HepG2 (cell line): ENCODE results near the gene CHPF. TPM values are rescaled to one million over a fixed set of nuclear protein-coding genes. Genes with fewer than 3 reads are reported as not detected.
A peak's percentile ranks its signal among the peaks of the same experiment; 100 is the strongest.

Experiments
- ASH2L ChIP-seq: fragments of 300-600, 200-600 bp; sonication (generic); IDR thresholded peaks from 2 replicates; pipeline ENCODE4 v1.7.0; 2017; ENCODE audit warnings: low read depth, mild to moderate bottlenecking, moderate library complexity, mixed read lengths, low read length; ENCODE audit not compliant: insufficient read length
- CCAR2 ChIP-seq: fragments of 200-400 bp; formaldehyde crosslinking; optimal IDR thresholded peaks from 2 replicates; pipeline ENCODE3; 2018; ENCODE audit warnings: low read depth, mild to moderate bottlenecking, low read length, moderate library complexity
- CHCHD3 ChIP-seq: sonication (generic); formaldehyde crosslinking; IDR thresholded peaks from 2 replicates; pipeline ENCODE4 v1.8.0; 2022; ENCODE audit warnings: mild to moderate bottlenecking, missing genetic modification reagents, moderate library complexity
- CREM ChIP-seq, 2 experiments: sonication (generic) in 1 of 2; formaldehyde crosslinking in 1 of 2; IDR thresholded peaks; 2 replicates each; pipeline versions ENCODE4 v1.4.0 to v1.6.1; 2016 to 2020; ENCODE audit warnings: antibody characterized with exemption in 1 of 2, mild to moderate bottlenecking in 1 of 2, missing genetic modification reagents in 1 of 2
- HNRNPLL ChIP-seq: fragments of 200-400 bp; formaldehyde crosslinking; IDR thresholded peaks from 2 replicates; pipeline ENCODE4 v1.6.1; 2017; ENCODE audit warnings: mild to moderate bottlenecking, low read depth, low read length; ENCODE audit not compliant: poor library complexity, severe bottlenecking
- IKZF4 ChIP-seq: sonication (generic); formaldehyde crosslinking; IDR thresholded peaks from 2 replicates; pipeline ENCODE4 v1.5.1; 2020; ENCODE audit warnings: borderline replicate concordance, mild to moderate bottlenecking, low read depth, missing genetic modification reagents; ENCODE audit errors: not compliant biosample characterization
- JUN ChIP-seq: sonication (generic); formaldehyde crosslinking; IDR thresholded peaks from 2 replicates; pipeline ENCODE4 v1.4.0; 2020; ENCODE audit warnings: mild to moderate bottlenecking, missing genetic modification reagents
- KAT7 ChIP-seq: IDR thresholded peaks from 2 replicates; pipeline ENCODE4 v1.6.1; 2018; ENCODE audit warnings: borderline replicate concordance, missing compliant biosample characterization
- MTF1 ChIP-seq: sonication (generic); formaldehyde crosslinking; IDR thresholded peaks from 2 replicates; pipeline ENCODE4 v1.5.0; 2020; ENCODE audit warnings: missing genetic modification reagents
- MTF2 ChIP-seq: sonication (generic); formaldehyde crosslinking; IDR thresholded peaks from 2 replicates; pipeline ENCODE4 v1.5.0; 2020; ENCODE audit warnings: missing genetic modification reagents, borderline replicate concordance
- MXD4 ChIP-seq: IDR thresholded peaks from 2 replicates; pipeline ENCODE4 v1.6.1; 2016; ENCODE audit warnings: mild to moderate bottlenecking, missing biosample characterization, missing genetic modification reagents
- NAIF1 ChIP-seq: sonication (generic); formaldehyde crosslinking; IDR thresholded peaks from 2 replicates; pipeline ENCODE4 v1.5.0; 2020; ENCODE audit warnings: mild to moderate bottlenecking, missing genetic modification reagents, borderline replicate concordance
- NR3C1 ChIP-seq: sonication (generic); formaldehyde crosslinking; IDR thresholded peaks from 2 replicates; pipeline ENCODE4 v1.4.0; 2020; ENCODE audit warnings: missing genetic modification reagents
- ZNF124 ChIP-seq: sonication (generic); formaldehyde crosslinking; IDR thresholded peaks from 2 replicates; pipeline ENCODE4 v1.4.0; 2020; ENCODE audit warnings: missing genetic modification reagents
- ZNF224 ChIP-seq: sonication (generic); formaldehyde crosslinking; IDR thresholded peaks from 2 replicates; pipeline ENCODE4 v1.5.0; 2020; ENCODE audit warnings: mild to moderate bottlenecking, missing genetic modification reagents
- ZNF547 ChIP-seq: sonication (generic); formaldehyde crosslinking; IDR thresholded peaks from 2 replicates; pipeline ENCODE4 v1.5.1; 2020; ENCODE audit warnings: mild to moderate bottlenecking, missing genetic modification reagents
- ZNF614 ChIP-seq: IDR thresholded peaks from 2 replicates; pipeline ENCODE4 v1.6.1; 2018; ENCODE audit warnings: missing biosample characterization, missing genetic modification reagents, inconsistent platforms, borderline replicate concordance
- ZNF670 ChIP-seq: sonication (generic); formaldehyde crosslinking; IDR thresholded peaks from 2 replicates; pipeline ENCODE4 v1.8.0; 2022; ENCODE audit warnings: mild to moderate bottlenecking, missing genetic modification reagents, borderline replicate concordance
- ZNF703 ChIP-seq: sonication (generic); formaldehyde crosslinking; IDR thresholded peaks from 2 replicates; pipeline ENCODE4 v1.5.1; 2020; ENCODE audit warnings: missing genetic modification reagents, mild to moderate bottlenecking, moderate library complexity, borderline replicate concordance
- ZNF772 ChIP-seq: sonication (generic); formaldehyde crosslinking; IDR thresholded peaks from 2 replicates; pipeline ENCODE4 v1.5.0; 2020; ENCODE audit warnings: mild to moderate bottlenecking, missing genetic modification reagents
- ZNF777 ChIP-seq: sonication (generic); formaldehyde crosslinking; IDR thresholded peaks from 2 replicates; pipeline ENCODE4 v1.4.0; 2020; ENCODE audit warnings: missing genetic modification reagents
- polyA plus RNA-seq, 8 experiments: library from polyadenylated mRNA; depleted of rRNA in 3 of 8; stranded (reverse) in 7 of 8; unstranded in 1 of 8; fragments of >200 nt; fragmentation: Illumina TruSeq in 4 of 8; extraction: Trizol in 4 of 8; gene quantifications; 2 replicates each; pipeline versions ENCODE4 v1.2.1 to v1.2.3, GENCODE V29; 2011 to 2016; ENCODE audit warnings: low read depth in 4 of 8, missing spikeins in 1 of 8, mixed read lengths in 1 of 8; ENCODE audit not compliant: insufficient read depth in 1 of 8
- total RNA-seq, 5 experiments: library from RNA; depleted of rRNA; stranded (reverse); fragments of >200 nt; fragmentation: Illumina TruSeq; extraction: Trizol; gene quantifications; 2 replicates each; pipeline ENCODE4 v1.2.3, GENCODE V29; 2016; ENCODE audit warnings: low read depth in 1 of 5
- TF ChIP-seq, protein P1 (sequence below): sonication (generic); formaldehyde crosslinking; IDR thresholded peaks from 2 replicates; pipeline ENCODE4 v1.4.0; 2020; ENCODE audit warnings: missing genetic modification reagents, mild to moderate bottlenecking, borderline replicate concordance
- TF ChIP-seq, protein P2 (sequence below): IDR thresholded peaks from 2 replicates; pipeline ENCODE4 v1.6.1; 2016; ENCODE audit warnings: low read depth
- TF ChIP-seq, protein P3 (sequence below): IDR thresholded peaks from 2 replicates; pipeline ENCODE4 v1.6.1; 2016; ENCODE audit warnings: mild to moderate bottlenecking

The CHPF gene
- total and polyA plus RNA-seq, 2 of the 13 experiments (the other 11 are each of a cell fraction or from before 2014, with no cell fraction given): 79.6 to 111 TPM

DNA sequence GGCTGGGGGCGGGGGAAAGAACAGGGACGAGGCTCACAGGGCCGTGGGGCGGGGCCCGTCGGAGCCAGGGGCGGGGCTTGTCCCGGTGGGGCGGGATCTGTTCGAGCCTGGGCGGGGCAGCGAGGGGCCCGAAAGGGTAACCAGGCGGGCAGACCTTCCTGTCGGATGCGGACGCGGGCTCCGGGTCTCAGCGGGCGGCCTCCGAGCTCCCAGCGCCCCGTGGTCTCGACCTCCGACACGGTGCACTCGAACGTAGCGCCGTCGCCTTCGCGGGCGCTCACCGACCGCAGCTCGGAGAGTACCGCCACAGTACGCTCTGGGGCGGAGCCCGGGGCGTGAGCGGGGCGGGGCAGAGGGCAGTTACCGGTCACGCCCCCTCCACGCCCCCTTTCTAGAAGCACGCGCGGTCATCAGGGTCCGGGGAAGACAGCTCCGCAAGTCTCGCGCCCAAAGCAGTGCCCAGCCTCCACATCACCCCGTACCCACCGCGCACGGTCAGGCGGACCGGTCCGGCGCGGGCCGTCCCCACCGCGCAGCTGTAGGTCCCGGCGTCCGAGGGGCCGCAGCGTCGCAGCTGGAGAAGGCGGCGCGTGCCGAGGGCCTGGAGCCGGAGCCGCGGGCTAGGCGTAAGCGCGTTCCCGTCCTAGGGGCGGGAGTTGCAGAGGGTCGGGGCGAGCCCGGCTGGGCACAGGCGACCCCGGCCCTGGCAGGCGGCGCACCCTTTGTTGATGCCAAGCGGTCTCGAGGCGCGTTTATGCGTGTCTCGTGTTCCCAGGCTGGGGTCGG, 9.0 kb upstream of the CHPF start (continued):
- TF ChIP-seq JUN (CRISPR knock-in tag): peak; percentile 56; the same call in 1 of the 2 replicates
- no peak for TF ChIP-seq MTF2 (CRISPR knock-in tag)
- no peak for TF ChIP-seq ZNF614 (CRISPR knock-in tag)
- TF ChIP-seq, protein P1, sequence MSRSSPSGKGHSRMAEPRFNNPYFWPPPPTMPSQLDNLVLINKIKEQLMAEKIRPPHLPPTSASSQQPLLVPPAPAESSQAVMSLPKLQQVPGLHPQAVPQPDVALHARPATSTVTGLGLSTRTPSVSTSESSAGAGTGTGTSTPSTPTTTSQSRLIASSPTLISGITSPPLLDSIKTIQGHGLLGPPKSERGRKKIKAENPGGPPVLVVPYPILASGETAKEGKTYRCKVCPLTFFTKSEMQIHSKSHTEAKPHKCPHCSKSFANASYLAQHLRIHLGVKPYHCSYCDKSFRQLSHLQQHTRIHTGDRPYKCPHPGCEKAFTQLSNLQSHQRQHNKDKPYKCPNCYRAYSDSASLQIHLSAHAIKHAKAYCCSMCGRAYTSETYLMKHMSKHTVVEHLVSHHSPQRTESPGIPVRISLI (CRISPR knock-in tag): no peak
- peak; percentile 83; the same call in 1 of the 2 replicates for TF ChIP-seq ZNF547 (CRISPR knock-in tag)
- TF ChIP-seq KAT7: no peak
- TF ChIP-seq, protein P2, sequence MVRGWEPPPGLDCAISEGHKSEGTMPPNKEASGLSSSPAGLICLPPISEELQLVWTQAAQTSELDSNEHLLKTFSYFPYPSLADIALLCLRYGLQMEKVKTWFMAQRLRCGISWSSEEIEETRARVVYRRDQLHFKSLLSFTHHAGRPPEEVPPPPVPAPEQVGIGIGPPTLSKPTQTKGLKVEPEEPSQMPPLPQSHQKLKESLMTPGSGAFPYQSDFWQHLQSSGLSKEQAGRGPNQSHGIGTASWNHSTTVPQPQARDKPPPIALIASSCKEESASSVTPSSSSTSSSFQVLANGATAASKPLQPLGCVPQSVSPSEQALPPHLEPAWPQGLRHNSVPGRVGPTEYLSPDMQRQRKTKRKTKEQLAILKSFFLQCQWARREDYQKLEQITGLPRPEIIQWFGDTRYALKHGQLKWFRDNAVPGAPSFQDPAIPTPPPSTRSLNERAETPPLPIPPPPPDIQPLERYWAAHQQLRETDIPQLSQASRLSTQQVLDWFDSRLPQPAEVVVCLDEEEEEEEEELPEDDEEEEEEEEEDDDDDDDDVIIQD (CRISPR knock-in tag): no peak; the same call in 1 of the 2 replicates
- TF ChIP-seq HNRNPLL: peak; percentile 79
- peak; percentile 93; the same call in 1 of the 2 replicates for TF ChIP-seq CHCHD3
- peak; percentile 42; the same call in 1 of the 2 replicates for TF ChIP-seq ZNF124 (CRISPR knock-in tag)
- peak; percentile 92 for TF ChIP-seq ZNF772
- peak; percentile 68 for TF ChIP-seq ZNF777 (CRISPR knock-in tag)
- peak; percentile 77 for TF ChIP-seq MXD4 (CRISPR knock-in tag)
- no peak for TF ChIP-seq NR3C1 (CRISPR knock-in tag)
- peak; percentile 97 for TF ChIP-seq IKZF4
- TF ChIP-seq ZNF224: 0 out of 2 replicates have a peak, but pooled peaks have one; percentile 64
- no peak for TF ChIP-seq CREM (IDR thresholded peaks at IDR 0.05)
- TF ChIP-seq CREM (CRISPR knock-in tag; IDR thresholded peaks at IDR 0.05): no peak
- no peak for TF ChIP-seq CCAR2
- no peak for TF ChIP-seq ASH2L
- TF ChIP-seq NAIF1 (CRISPR knock-in tag): no peak; the same call in 1 of the 2 replicates
- 0 out of 2 replicates have a peak, but pooled peaks have one; percentile 36 for TF ChIP-seq MTF1
- peak; percentile 67; the same call in 1 of the 2 replicates for TF ChIP-seq ZNF670 (CRISPR knock-in tag)
- TF ChIP-seq ZNF703 (CRISPR knock-in tag): no peak
- TF ChIP-seq, protein P3, sequence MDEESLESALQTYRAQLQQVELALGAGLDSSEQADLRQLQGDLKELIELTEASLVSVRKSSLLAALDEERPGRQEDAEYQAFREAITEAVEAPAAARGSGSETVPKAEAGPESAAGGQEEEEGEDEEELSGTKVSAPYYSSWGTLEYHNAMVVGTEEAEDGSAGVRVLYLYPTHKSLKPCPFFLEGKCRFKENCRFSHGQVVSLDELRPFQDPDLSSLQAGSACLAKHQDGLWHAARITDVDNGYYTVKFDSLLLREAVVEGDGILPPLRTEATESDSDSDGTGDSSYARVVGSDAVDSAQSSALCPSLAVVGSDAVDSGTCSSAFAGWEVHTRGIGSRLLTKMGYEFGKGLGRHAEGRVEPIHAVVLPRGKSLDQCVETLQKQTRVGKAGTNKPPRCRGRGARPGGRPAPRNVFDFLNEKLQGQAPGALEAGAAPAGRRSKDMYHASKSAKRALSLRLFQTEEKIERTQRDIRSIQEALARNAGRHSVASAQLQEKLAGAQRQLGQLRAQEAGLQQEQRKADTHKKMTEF (CRISPR knock-in tag): peak; percentile 79; the same call in 1 of the 2 replicates
